Measurements from ENCODE around the gene BBS12. TPM values are rescaled to one million over a fixed set of nuclear protein-coding genes. Genes with fewer than 3 reads are reported as not detected.

The BBS12 gene
- total and polyA plus RNA-seq, 2 experiments from 2014 or later = 2.3 to 2.6 TPM

- Histone ChIP-seq H3K9me2 (ENCODE audit: insufficient read depth) (no peaks in the 10 kb centered on the region), H3K4me3 (no peak overlapping the region), H3K4me2 (no peak overlapping the region), H3K79me2 (replicated peaks; ENCODE audit: insufficient read depth) (no peaks in the 10 kb centered on the region), H3F3A (replicated peaks; ENCODE audit: low read depth) (no peaks in the 10 kb centered on the region), H3K27ac (ENCODE audit: low read depth) (no peak overlapping the region), H3K27me3 (ENCODE audit: insufficient read depth) (no peaks in the 10 kb centered on the region), H3K36me3 (ENCODE audit: insufficient read depth) (no peaks in the 10 kb centered on the region), H3K4me1 (ENCODE audit: insufficient read depth) (peaks cover 18% of the 10 kb centered on the region), H2AFZ (peak overlapping the region; percentile 23; the same call in 1 of the 2 replicates), H4K20me1 (replicated peaks; ENCODE audit: insufficient read depth) (no peaks in the 10 kb centered on the region)
- ATAC-seq (no peak), DNase-seq (ENCODE audit: low spot score) (no peak)
- Mint-ChIP-seq H3K27ac (no peak overlapping the region), H3K27me3 (ENCODE audit: insufficient read depth, low read depth, poor library complexity) (peaks cover 9% of the 10 kb centered on the region), H3K4me1 (peaks cover 17% of the 10 kb centered on the region), H3K4me3 (no peak overlapping the region), H3K9me3 (no peaks in the 10 kb centered on the region), H3K36me3 (ENCODE audit: low read depth) (no peaks in the 10 kb centered on the region)
- TF ChIP-seq CTCF (conservative IDR thresholded peaks at IDR 0.05; ENCODE audit: low read depth in 2 of 2) (no peak), ZNF114 (CRISPR knock-in tag; IDR thresholded peaks at IDR 0.05) (no peak)
Measured at GRCh38 chr4:122692641-122693520, 39.6 kb upstream of the BBS12 start.

- peaks cover 18% of the 10 kb centered on the region for H3K4me1 ChIP-seq (ENCODE audit: insufficient read depth)
- Mint-ChIP-seq H3K4me3 (no peak overlapping the region), H3K9me3 (no peaks in the 10 kb centered on the region), H3K27me3 (ENCODE audit: insufficient read depth, low read depth, poor library complexity) (peaks cover 5% of the 10 kb centered on the region), H3K4me1 (peaks cover 17% of the 10 kb centered on the region), H3K27ac (no peak overlapping the region), H3K36me3 (ENCODE audit: low read depth) (no peaks in the 10 kb centered on the region)
- H3K27ac ChIP-seq (ENCODE audit: low read depth) = no peak overlapping the region
- H3F3A ChIP-seq (replicated peaks; ENCODE audit: low read depth) = 0 out of 2 replicates have a peak, but pooled peaks cover 4% of the 10 kb centered on the region
- H3K4me2 ChIP-seq = no peak overlapping the region
- no peak for TF ChIP-seq EZH2 (IDR thresholded peaks at IDR 0.05; ENCODE audit: low read depth, unreplicated experiment)
- TF ChIP-seq JUNB (IDR thresholded peaks at IDR 0.05; ENCODE audit: unreplicated experiment) = no peak
- no peak for TF ChIP-seq ETS1 (IDR thresholded peaks at IDR 0.05)
- no peak for TF ChIP-seq CREB1 (CRISPR knock-in tag; IDR thresholded peaks at IDR 0.05; ENCODE audit: low read depth)
- TF ChIP-seq EZH2phosphoT487 (IDR thresholded peaks at IDR 0.05; ENCODE audit: unreplicated experiment) = no peak
- TF ChIP-seq ZNF114 (CRISPR knock-in tag; IDR thresholded peaks at IDR 0.05) = no peak
- no peak for TF ChIP-seq CTCF (conservative IDR thresholded peaks at IDR 0.05; ENCODE audit: low read depth in 2 of 2)
- no peaks in the 10 kb centered on the region for H3K9me2 ChIP-seq (ENCODE audit: insufficient read depth)
- H3K4me3 ChIP-seq = no peak overlapping the region
- DNase-seq (ENCODE audit: low spot score) = no peak
- ATAC-seq = no peak
- H3K79me2 ChIP-seq (replicated peaks; ENCODE audit: insufficient read depth) = no peaks in the 10 kb centered on the region
- H3K27me3 ChIP-seq (ENCODE audit: insufficient read depth) = no peaks in the 10 kb centered on the region
- no peak overlapping the region for H2AFZ ChIP-seq
- no peaks in the 10 kb centered on the region for H4K20me1 ChIP-seq (replicated peaks; ENCODE audit: insufficient read depth)
- H3K36me3 ChIP-seq (ENCODE audit: insufficient read depth) = no peaks in the 10 kb centered on the region
Measured at GRCh38 chr4:122695226-122695625, 37.3 kb upstream of the BBS12 start.
